GM23338 (cell line): ENCODE data around the gene TOX2. TPM values are rescaled to one million over a fixed set of nuclear protein-coding genes. Genes with fewer than 3 reads are reported as not detected.
A peak's percentile ranks its signal among the peaks of the same experiment; 100 is the strongest.

Experiments used
- ATAC-seq: fragments of 200-7000 bp; cut with Tn5 transposase; 3 replicates; pipeline ENCODE4 v1.9.1; 2020
- DNase-seq: peaks from one replicate; pipeline ENCODE4 v3.0.0-alpha.2; 2015; ENCODE audit warnings: low spot score
- H2AFZ ChIP-seq: fragments of 200-600 bp; sonication (generic); 2 replicates; pipeline ENCODE4 v1.8.0; 2016; ENCODE audit warnings: antibody characterized with exemption, mild to moderate bottlenecking, moderate library complexity
- H3F3A ChIP-seq: fragments of 200-600 bp; sonication (generic); replicated peaks from 2 replicates; pipeline ENCODE4 v1.8.0; 2017; ENCODE audit warnings: antibody characterized with exemption, mixed run types, low read depth
- H3K27ac ChIP-seq: fragments of 200-600 bp; sonication (generic); 2 replicates; pipeline ENCODE4 v1.6.1; 2016; ENCODE audit warnings: low read depth
- H3K27me3 ChIP-seq: fragments of 200-600 bp; sonication (generic); 2 replicates; pipeline ENCODE4 v1.8.0; 2016; ENCODE audit warnings: mild to moderate bottlenecking, mixed run types, moderate library complexity; ENCODE audit not compliant: insufficient read depth
- H3K36me3 ChIP-seq: fragments of 200-600 bp; sonication (generic); 2 replicates; pipeline ENCODE4 v1.8.0; 2016; ENCODE audit warnings: mild to moderate bottlenecking; ENCODE audit not compliant: insufficient read depth
- H3K4me1 ChIP-seq: fragments of 200-600 bp; sonication (generic); 2 replicates; pipeline ENCODE4 v1.8.0; 2016; ENCODE audit warnings: mild to moderate bottlenecking, moderate library complexity; ENCODE audit not compliant: insufficient read depth
- H3K4me2 ChIP-seq: fragments of 200-600 bp; sonication (generic); 2 replicates; pipeline ENCODE4 v1.7.1; 2017; ENCODE audit warnings: mixed run types
- H3K4me3 ChIP-seq: fragments of 200-600 bp; sonication (generic); 2 replicates; pipeline ENCODE4 v1.6.1; 2016; ENCODE audit warnings: mixed run types
- H3K79me2 ChIP-seq: fragments of 200-600 bp; sonication (generic); replicated peaks from 2 replicates; pipeline ENCODE4 v1.8.0; 2017; ENCODE audit warnings: mild to moderate bottlenecking; ENCODE audit not compliant: insufficient read depth
- H3K9me2 ChIP-seq: fragments of 200-600 bp; sonication (generic); 2 replicates; pipeline ENCODE4 v1.8.0; 2017; ENCODE audit not compliant: insufficient read depth
- H4K20me1 ChIP-seq: fragments of 200-600 bp; sonication (generic); replicated peaks from 2 replicates; pipeline ENCODE4 v1.8.0; 2017; ENCODE audit warnings: mild to moderate bottlenecking; ENCODE audit not compliant: insufficient read depth
- H3K27ac Mint-ChIP-seq: 2 replicates; pipeline ENCODE4 v1.8.0; 2020; ENCODE audit warnings: inconsistent platforms, mild to moderate bottlenecking, moderate library complexity, mixed read lengths
- H3K27me3 Mint-ChIP-seq: 3 replicates; pipeline ENCODE4 v1.8.0; 2022; ENCODE audit warnings: low read depth, mild to moderate bottlenecking, moderate library complexity, mixed read lengths, inconsistent platforms; ENCODE audit not compliant: insufficient read depth, poor library complexity
- H3K36me3 Mint-ChIP-seq: 3 replicates; pipeline ENCODE4 v1.8.0; 2021; ENCODE audit warnings: low read depth, mild to moderate bottlenecking, inconsistent platforms, moderate library complexity, mixed read lengths
- H3K4me1 Mint-ChIP-seq: 3 replicates; pipeline ENCODE4 v1.8.0; 2020; ENCODE audit warnings: mild to moderate bottlenecking, inconsistent platforms, mixed read lengths
- H3K4me3 Mint-ChIP-seq: 3 replicates; pipeline ENCODE4 v1.8.0; 2021; ENCODE audit warnings: moderate library complexity, mild to moderate bottlenecking, inconsistent platforms, mixed read lengths
- H3K9me3 Mint-ChIP-seq: 3 replicates; pipeline ENCODE4 v1.8.0; 2020; ENCODE audit warnings: moderate library complexity, mild to moderate bottlenecking, inconsistent platforms, mixed read lengths
- CREB1 ChIP-seq: fragments of 250-450 bp; sonication (Bioruptor Pico); IDR thresholded peaks from 2 replicates; pipeline ENCODE4 v1.5.0; 2020; ENCODE audit warnings: low read depth, mild to moderate bottlenecking, moderate library complexity
- CTCF ChIP-seq, 2 experiments: fragments of 200-600 bp in 1 of 2; sonication (generic) in 1 of 2; conservative IDR thresholded peaks; 2 replicates each; pipeline versions ENCODE4 v1.5.1 to v1.6.1; 2016 to 2017; ENCODE audit warnings: antibody characterized with exemption in 2 of 2, low read depth in 2 of 2, mild to moderate bottlenecking in 2 of 2, moderate library complexity in 1 of 2
- ETS1 ChIP-seq: IDR thresholded peaks from 2 replicates; pipeline ENCODE4 v1.6.1; 2016; ENCODE audit warnings: antibody characterized with exemption
- EZH2 ChIP-seq: fragments of 200-600 bp; sonication (generic); IDR thresholded peaks from one replicate; pipeline ENCODE4 v1.8.0; 2017; ENCODE audit warnings: antibody characterized with exemption, mild to moderate bottlenecking, low read depth; ENCODE audit not compliant: unreplicated experiment
- EZH2phosphoT487 ChIP-seq: fragments of 200-600 bp; sonication (generic); IDR thresholded peaks from one replicate; pipeline ENCODE4 v1.8.1; 2018; ENCODE audit warnings: antibody characterized with exemption; ENCODE audit not compliant: unreplicated experiment
- NANOG ChIP-seq: IDR thresholded peaks from 2 replicates; pipeline ENCODE4 v1.6.1; 2016; ENCODE audit warnings: antibody characterized with exemption, borderline replicate concordance
- REST ChIP-seq: IDR thresholded peaks from one replicate; pipeline ENCODE4 v1.6.1; 2018; ENCODE audit warnings: antibody characterized with exemption; ENCODE audit not compliant: unreplicated experiment
- STAT1 ChIP-seq: IDR thresholded peaks from one replicate; pipeline ENCODE4 v1.6.1; 2016; ENCODE audit warnings: antibody characterized with exemption; ENCODE audit not compliant: unreplicated experiment
- ZNF114 ChIP-seq: fragments of 250-450 bp; sonication (Bioruptor Pico); IDR thresholded peaks from 2 replicates; pipeline ENCODE4 v1.5.0; 2020; ENCODE audit warnings: mild to moderate bottlenecking, moderate library complexity
- ZNF331 ChIP-seq: fragments of 250-450 bp; sonication (Bioruptor Pico); IDR thresholded peaks from 2 replicates; pipeline ENCODE4 v1.5.0; 2020; ENCODE audit warnings: low read depth, mild to moderate bottlenecking, moderate library complexity
- ZNF462 ChIP-seq: fragments of 250-450 bp; sonication (Bioruptor Pico); IDR thresholded peaks from 2 replicates; pipeline ENCODE4 v1.5.0; 2020; ENCODE audit warnings: mild to moderate bottlenecking, moderate library complexity
- polyA plus RNA-seq: library from polyadenylated mRNA; unstranded; fragments of >200 nt; fragmentation: Nextera tagmentation; extraction: Ambion mirVana; gene quantifications from 2 replicates; pipeline ENCODE4 v1.2.1, GENCODE V29; 2016
- total RNA-seq: library from RNA; depleted of rRNA; stranded (reverse); fragments of >200 nt; shearing (Covaris generic); gene quantifications from 2 replicates; pipeline ENCODE4 v1.2.3, GENCODE V29; 2014

The TOX2 gene
- total and polyA plus RNA-seq, 2 experiments from 2014 or later, result 1.4 to 1.5 TPM

- TF ChIP-seq EZH2phosphoT487 (no peak), EZH2 (no peak), CREB1 (CRISPR knock-in tag) (no peak), ZNF114 (CRISPR knock-in tag) (no peak), ZNF462 (no peak), NANOG (no peak), ZNF331 (CRISPR knock-in tag) (no peak), STAT1 (no peak)
Measured at GRCh38 chr20:43940518-43941225, 26.0 kb downstream of the TOX2 start (continued).

GRCh38 chr20:43941476-43942200, 27.0 kb downstream of the TOX2 start:
- peaks cover 5% of the 10 kb centered on the region for H3K27me3 Mint-ChIP-seq
- Histone ChIP-seq H4K20me1 (no peaks in the 10 kb centered on the region), H3K4me1 (peaks cover 9% of the 10 kb centered on the region), H3K36me3 (no peaks in the 10 kb centered on the region), H3K4me2 (no peak overlapping the region), H3K9me2 (no peaks in the 10 kb centered on the region), H3K27ac (no peak overlapping the region), H3K4me3 (no peak overlapping the region), H3K27me3 (no peaks in the 10 kb centered on the region), H3K79me2 (no peaks in the 10 kb centered on the region), H2AFZ (no peak overlapping the region), H3F3A (no peaks in the 10 kb centered on the region)
- peaks cover 17% of the 10 kb centered on the region for H3K4me1 Mint-ChIP-seq
- no peaks in the 10 kb centered on the region for H3K36me3 Mint-ChIP-seq
- no peaks in the 10 kb centered on the region; the same call in 2 of the 3 replicates for H3K9me3 Mint-ChIP-seq
- peak overlapping the region; percentile 77; the same call in 1 of the 2 replicates for H3K27ac Mint-ChIP-seq
- DNase-seq, result no peak
- no peak overlapping the region; the same call in 2 of the 3 replicates for H3K4me3 Mint-ChIP-seq
- ATAC-seq, result no peak
- TF ChIP-seq CTCF (conservative IDR thresholded peaks at IDR 0.05; ENCODE audit: low read depth in 2 of 2) (no peak), REST (no peak), ZNF331 (CRISPR knock-in tag) (no peak), ETS1 (no peak)
